HG02973 (cell line): Measurements from ENCODE around the gene UNCX.

Experiments
- ATAC-seq: cut with Tn5 transposase; IDR thresholded peaks from one replicate; pipeline ENCODE4 v1.9.1; 2021; ENCODE audit warnings: moderate library complexity; ENCODE audit not compliant: unreplicated experiment

Gene UNCX

DNA sequence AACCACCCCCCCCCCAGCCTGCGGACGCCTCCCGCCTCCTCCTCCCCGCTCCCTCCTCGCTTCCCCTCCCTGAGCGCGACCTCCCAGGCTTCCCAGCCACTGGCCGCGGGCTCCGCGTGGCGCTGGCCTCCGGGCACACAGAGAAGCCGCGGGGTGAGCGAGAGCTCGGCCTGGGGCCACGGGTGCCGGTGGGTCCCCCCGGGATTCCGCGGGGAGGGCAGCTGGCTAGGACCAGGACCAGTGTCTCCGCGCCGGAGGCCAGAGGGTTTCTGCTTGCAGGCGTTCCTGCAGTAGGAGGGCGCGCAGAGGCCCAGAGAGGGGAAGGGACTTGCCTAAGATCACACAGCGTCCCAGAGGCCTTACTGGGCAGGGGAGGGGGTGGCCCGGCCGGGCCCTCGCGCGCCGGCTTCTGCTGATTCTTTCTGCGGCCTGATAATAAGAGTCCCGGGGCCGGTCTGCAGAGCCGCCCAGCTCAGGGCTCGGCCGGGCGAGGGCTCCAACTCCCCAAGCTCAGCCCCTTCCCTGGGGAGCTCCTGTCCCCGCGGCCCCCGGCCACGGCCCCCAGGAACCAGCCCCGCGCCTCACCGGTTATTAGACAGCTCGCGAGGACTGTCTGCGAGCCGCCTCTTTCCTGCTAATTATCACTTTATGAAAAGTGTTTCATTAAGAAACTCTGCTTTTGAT, 10.1 kb downstream of the UNCX start:
- no peak for ATAC-seq

DNA sequence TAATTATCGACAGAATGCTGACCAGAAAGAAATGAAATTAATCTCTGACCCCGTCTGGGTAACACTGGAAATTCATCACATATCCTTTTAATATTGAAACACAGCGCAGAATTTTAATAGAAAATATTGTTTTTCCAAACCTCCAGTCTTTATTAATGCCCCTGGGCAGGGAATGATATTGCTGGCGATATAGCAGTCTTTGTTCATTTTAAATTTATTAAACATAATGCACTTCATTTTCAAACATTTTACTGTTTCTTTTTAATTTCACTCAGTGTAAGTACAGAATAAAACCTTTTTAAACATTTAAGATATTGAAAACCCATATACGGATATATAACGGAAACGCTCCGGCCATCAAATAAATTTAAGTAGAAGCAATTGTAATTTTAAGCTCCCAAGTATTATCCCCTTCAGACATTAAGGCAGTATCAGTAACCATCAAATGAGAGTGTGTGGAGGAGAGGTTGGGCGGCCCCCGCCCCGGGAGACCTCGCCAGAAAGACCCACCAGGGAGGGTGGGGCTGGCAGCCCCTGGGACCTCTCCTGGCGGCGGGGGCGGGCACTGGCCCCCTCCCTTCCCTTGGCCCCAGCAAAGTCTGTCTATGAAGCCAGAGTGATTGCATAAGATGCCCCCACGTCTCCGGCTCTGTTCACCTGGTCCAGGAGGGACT, 10.8 kb downstream of the UNCX start:
- no peak for ATAC-seq

DNA sequence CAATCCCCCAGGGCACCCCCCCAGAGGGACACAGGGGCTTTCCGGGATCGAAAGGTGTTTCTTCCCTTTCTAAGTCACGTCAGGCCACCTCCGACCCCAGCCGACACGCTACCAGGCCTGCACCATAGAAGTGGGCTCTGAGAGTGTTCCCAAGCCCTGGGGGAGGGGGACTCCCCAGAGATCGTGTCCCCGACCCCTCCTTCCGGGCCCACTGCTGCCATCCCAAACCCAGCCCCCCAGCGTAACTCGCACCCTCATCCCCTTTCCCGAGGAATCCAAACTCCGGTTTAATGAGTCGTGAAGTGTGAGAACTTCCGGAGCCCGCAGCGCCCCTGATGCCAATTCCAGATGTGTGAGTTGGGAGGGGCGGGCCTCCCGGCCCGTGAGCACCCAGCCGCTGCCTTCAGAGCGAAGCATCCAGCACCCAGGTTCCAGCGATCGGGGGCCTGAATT, 11.3 kb downstream of the UNCX start:
- ATAC-seq = no peak

DNA sequence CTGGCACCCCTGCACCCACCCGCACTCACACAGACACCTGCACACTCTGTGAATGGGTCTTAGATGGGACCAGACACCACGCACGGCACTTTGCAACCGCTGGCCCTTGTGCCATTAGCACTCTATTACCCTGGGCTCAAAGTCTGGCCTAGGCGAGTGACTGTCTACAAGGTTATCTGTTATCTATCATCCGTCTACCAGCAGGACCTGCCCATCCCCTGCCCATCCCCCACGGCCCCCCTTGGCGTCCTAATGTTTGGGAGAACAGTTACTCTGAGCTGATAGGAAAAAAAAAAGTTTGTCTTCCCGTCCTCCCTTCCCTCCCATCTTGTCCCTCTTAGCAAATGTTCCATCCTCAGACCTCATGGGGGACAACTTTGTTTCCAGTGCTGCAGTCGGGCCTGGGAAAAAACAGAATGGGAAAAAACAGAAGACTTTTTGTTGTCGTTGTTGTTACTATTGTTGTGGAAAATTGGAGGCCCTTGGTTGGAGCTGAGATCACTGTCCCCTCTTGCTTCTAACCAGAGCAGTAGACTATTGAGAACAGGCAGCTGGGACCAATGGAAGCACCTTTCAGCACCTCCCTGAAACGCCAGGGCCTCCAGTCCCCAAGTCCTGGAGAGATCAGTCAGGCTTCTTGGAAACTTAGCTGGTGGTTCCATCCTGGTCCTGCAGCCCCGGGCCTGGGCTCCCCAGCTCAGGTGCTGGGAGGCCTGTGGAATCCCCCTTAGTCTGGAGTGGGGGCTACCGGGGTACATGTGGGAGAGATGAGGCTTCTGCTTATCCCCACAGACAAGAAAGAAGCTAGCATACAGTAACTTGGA, 12.2 kb downstream of the UNCX start:
- no peak for ATAC-seq

DNA sequence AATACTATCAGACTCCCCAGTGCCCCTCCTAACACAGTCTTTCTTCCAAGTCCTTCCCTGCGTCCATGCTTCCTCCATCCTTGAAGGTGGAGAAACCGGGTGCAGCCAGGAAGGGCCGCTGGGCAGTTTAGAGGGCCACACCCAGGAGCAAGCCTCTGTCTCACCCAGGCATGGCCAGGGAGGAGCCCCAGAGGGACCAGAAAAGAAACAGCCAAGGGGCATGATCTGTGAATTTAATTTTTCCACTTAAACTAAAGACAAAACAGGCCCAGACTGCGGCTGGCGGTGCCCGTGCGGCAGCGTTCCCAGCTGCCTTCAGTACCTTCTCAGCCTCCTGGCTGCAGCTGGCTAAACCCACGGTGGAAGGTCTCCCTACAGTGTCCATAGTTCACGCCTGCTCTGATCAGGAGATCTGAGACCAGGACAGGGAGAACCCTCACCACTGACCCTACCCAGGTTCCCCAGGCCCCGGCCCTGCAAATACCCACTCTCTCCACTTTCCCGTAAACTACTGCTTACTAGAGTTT, 12.9 kb downstream of the UNCX start:
- no peak for ATAC-seq

DNA sequence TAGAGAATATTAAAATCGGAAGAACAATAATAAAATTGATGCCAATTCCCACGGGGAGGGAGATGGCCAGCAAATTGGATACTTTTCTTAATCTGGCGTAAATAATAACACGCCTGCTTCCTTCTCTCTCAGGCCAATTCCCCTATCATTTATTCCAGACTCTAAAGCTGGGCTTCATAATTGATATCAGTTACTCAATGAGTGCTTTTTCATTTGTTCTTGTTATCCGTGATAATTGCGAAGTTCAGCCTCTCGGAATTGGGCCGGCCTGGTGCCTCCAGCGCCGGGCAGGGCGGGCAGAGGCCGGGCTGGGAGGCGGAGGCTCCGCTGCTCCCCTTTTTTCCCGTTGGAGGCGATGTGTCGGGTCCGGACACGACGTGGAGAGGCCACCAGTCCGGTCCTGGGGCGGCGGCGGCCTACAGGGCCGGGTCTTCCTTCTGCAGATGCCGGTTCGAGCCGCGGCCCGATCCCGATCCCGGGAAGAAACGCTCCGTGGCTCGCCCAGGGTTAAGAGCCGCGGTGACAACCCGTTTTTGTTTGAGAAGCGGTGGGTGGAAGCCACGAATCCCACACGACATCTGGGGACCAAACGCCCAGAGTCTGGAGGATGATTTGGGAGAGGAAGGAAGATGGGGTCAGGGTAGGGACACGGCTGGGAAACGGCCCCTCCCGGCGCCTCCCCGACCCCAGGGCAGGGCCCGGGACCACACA, 13.6 kb downstream of the UNCX start:
- no peak for ATAC-seq

DNA sequence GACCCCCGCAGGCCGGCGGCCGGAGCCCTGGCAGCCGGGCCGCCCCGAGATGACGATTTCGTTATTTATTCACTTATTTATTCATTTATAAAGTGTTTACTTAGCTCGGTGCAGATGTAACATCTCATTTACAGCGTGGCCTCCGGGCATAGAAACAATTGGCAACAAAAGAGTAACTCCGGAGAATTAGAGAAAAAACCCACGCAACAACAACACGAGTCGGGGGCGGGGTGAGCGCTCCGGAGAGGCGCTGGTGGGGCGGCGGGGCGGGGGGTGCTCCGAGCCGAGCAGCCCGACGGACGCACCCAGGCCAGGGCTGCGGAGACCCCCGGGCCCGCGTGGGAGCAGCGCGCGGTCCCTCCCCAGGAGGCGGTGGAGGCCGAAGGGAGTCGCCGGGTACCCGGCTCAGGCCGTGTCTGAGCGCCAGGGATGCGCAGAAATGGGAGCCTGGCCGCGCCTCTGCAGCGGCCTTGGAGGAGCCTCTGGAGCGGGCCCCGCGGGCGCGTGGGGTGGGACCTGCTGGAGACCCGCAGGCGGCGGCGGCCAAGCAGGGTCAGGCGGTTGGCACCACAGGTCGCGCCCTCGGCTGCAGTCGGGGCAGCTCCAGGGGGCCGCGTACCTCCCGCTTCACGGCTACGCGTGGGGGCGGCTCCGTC, 14.3 kb downstream of the UNCX start:
- no peak for ATAC-seq

DNA sequence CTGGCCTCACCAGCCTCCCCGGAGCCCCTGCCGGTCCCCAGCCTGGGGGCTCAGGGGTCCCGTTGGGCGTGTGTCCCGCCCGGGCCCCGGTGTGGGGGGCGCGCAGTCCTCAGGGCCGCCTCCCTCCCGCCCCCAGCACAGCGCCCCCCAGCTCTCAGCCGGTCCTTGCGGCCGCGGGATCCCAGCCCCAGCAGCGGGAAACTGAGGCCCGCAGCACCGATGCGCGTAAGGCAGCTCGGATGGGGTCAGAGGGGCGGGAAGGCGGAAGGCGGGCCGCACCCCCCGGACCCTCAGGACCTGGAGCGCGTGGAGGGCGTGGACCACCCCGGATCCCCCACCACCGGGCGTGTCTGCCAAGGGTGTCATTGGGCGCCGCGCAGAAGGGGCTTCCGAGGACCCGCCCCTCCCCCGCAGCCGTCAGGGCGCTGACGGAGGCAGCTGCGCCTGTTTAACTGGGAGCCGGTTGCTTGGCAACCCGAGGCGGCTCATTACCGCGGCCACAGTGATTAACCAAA, 14.9 kb downstream of the UNCX start:
- no peak for ATAC-seq

DNA sequence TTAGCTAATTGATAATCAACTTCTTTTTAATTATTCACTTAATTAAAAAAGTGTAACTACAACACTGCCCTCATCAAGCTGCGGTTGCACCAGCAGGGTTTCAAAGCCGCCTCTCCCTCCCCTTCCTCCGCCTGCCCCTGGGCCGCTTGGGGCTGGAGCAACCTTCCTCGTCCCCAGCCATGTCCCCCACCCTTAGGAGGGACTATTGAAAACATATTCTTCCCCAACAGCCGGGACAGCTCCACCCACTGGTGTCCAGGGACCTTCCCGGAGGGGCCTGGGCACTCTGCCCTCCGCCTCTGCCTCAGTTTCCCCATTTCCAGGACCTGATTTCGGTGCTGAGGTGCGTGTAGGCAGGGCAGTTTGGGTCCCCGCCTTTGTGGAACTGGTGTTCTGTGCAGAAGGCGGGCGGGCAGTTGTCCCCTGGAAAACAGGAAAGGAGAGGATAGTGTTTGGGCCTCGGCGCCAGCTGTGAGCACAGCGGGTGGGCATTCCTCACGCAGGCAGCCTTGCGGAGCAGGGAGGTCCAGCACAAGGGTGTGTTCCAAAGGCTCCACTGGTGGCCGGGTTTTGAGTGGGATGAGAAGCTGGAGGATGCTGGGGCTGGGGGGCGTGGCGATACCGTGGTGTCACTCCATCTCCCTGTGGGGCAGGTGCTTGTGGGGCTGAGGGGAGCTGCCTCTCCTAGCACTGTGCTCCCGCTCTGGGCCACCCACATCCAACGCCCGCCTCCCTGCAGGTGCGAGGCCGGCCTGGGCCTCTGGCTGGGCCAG, 15.7 kb downstream of the UNCX start:
- ATAC-seq = no peak

DNA sequence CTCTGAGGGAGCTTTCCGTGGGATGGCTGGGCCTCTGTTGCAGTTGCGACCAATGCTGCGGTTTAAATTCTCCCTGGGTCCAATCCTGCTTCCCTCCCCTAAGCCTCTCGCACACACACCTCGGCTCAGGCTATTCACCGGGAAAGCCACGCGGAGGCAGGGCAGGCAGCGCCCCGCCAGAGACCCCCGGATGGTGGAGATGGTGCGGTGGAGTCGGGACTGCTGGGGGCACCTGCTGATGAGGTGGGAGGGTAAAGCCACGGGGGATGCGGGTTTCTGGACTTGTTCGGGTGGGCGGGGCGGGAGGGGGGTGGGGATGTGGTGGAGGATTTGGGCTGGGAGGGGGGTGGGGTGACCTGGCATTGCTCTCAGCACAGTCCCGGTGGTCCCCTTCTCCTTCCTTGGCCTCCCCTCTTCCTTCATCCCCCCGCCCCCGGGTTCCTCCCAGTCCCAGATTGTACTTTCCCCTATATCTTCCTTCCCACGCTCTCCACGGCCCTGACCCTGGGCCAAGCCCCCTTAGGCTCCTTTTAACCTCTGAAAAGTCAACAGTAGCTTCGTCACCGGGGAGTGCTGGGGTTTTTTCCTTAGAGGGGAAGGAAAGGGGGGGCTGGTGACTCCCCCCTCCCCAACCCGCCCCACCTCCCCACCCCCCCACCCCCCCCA, 16.4 kb downstream of the UNCX start:
- ATAC-seq = no peak

DNA sequence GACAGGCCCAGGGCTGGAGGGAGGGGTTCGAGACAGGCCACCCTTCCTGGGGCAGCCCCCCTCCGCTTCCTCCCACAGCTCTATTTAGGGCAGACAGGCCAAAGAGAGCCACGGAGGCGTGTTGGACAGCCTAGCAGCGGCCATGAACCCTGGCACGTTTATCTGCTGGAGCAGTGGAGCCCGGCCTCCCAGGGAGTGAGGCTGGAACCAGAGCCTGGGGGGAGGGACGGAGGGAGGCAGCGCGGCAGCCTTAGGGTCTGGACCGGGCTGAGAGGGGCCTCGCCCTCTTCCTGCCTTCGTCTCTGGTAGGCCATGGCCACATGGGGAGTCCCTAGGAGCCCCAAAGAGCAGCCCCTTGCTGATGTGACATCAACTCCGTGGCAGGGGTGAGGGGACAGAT, 17.1 kb downstream of the UNCX start:
- no peak for ATAC-seq

DNA sequence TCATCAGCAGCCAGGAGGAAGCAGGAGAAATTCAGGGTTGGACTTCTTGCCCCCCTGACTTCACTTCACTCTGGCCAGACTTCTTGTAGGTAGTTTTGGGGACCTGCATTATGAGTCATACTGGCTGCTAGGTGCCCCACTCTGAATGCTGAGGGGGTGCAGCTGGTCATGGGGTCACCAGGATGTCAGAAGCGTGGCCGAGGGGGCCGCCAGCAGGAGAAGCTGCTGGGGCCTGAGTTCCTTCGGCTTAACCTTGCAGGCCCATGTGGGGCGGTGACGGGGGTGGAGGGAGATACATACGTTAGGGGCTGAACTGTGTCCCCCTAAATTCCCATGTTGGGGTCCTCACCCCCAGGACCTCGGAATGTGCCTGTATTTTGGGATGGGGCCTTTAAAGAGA, 18.2 kb downstream of the UNCX start:
- no peak for ATAC-seq

DNA sequence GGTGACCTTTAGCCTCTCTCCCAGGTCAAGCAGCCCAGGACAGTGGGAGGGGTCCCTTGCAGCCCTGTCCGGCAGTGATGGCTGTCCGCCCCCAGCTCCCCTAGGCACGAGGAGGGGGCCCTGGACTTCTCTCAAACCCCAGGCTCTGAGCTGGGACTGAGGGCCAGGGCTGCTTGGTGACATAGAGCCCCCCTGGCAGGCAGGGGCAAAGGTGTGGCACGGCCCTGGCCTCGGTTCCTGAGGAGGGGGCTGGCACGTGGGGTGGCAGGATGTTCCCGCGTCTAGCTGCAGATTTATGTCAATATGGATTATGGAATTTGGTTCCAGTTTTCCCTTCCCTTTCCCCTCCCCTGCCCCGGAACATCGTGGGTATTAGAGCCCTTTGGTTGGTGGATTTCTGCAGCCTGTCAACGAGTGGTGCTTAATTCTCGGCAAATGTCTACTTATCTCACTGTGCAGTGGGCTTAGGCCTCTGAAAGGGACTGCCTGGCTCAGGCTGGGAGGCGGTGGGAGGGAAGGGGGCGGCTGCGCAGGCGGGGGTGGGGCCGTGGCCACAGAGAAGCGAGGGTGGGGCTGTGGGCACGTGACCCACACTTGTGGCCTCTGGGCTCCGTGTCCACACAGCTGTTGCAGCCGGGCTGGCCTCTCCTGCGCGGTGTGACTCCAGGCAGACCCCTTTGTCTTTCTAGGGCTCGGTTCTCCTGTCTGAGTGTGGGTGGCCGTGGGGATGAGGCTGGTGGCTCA, 19.3 kb downstream of the UNCX start:
- ATAC-seq = no peak

DNA sequence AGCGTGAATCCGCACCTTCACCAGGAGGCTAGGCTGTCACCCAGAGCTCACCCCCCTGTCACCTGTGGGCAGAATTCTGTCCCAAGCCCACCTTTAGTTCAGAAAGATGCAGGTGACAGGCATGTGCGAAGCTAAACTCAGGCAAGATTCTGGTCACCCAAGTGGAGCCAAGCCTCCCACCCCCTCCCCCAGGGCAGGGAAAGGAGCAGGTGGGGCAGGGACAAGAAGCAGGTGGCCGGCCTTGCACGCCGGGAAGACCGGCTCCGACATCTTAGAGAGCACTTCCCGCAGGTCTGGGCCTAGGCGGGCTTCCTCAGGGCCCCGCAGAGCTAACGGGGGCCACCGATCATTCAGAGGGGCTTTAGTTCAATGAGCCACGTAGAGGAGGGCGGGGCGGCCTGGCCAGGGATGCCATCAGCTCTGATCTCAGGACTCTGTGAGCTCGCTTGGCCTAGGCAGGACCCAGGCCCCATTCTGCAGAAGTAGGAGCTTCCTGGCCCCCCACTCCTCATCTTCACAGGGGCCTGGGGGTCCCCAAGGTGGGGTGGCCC, 19.9 kb downstream of the UNCX start:
- no peak for ATAC-seq

DNA sequence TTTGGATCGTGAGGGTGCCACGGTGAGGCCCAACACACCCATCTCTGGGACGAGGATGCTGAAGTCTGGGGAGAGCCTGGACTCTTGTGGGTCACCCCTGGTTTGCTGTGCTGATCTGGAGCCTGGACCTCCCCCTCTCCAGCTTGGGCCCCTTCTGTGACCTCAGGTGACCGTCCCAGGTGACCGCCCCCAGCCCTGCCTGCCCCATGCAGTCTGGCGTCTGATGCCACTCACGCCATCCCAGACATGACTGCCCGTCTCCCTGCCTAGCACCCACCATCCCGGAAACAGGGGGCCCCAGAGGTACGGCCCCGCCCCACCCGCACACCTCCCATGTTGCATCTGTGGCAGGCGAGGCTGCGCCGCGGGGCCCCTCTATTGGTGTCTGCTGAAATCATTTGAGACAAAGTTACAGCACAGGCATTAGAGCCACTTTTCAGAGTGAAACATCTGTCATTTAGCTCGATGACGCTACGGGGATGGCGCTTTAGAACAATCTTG, 21.1 kb downstream of the UNCX start:
- no peak for ATAC-seq

DNA sequence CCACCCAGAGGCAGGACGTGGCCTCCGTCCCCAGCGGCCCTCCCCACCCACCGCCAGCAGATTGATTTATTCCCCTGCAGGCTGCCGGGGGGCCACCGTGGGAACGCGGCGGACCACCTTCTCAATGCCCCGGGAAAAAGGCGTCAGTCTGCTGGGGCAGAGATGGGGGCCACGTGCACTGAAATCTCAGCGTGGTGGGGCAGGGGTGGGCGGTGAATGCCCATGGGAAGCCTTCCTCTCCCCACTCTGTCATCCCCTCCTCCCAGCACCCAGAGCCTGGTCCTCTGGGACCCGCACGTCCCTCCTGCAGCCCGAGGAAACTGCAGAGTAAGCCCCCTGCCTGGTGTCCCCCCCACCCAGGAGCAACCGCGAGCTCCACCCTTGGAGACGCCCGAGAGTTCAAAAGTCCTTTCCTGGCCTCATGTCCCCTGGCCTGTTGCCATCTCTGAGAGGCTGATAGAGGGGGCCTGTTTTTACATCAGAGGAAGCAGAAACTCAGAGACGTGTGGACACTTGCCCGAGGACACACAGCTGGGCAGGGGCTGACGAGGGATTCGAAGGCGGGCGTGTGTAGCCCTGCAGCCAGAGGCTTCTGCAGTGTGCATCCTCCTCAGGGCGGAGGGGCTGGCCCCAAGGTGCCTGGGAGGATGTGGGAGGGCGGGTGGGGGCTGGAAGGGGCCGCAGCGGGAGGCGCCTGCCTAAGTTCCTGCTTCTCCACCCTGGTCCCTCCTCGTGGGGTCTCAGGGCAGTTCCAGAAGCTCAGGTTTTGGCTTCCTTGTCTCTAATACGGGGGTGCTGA, 21.8 kb downstream of the UNCX start:
- no peak for ATAC-seq
